Cardiac atrium fibroblast (primary cell): ENCODE results near the gene KCNIP4. TPM values are rescaled to one million over a fixed set of nuclear protein-coding genes. Genes with fewer than 3 reads are reported as not detected.

Experiments
- total RNA-seq: library from RNA; depleted of rRNA; stranded (reverse); fragments of >200 nt; gene quantifications from 2 replicates; pipeline ENCODE4 v1.2.3, GENCODE V29; 2015

The KCNIP4 gene
- total RNA-seq, result not detected in 2 replicates

GRCh38 chr4:21948347-21949072 is at the start of gene KCNIP4:
TSS of gene KCNIP4 (minus strand) at chr4:21948772.

GRCh38 chr4:20700007-20700761 is 1248.4 kb downstream of the KCNIP4 start, which contains the start of gene PACRGL:
TSS of gene PACRGL (plus strand) at chr4:20700458. CDS start at chr4:20704482, 4,024 bp downstream.

